H54 (cell line): ENCODE measurements around the gene OTOGL.

Experiments
- DNase-seq: peaks from one replicate; pipeline ENCODE4 v3.0.0; 2011; ENCODE audit warnings: low spot score, mixed read lengths; ENCODE audit not compliant: insufficient read length
- FAIRE-seq: peaks from 3 replicates; lab custom pipeline; 2011; peaks lifted over from hg19 to GRCh38; lab: Jason Lieb, UNC
- POLR2A ChIP-seq: IDR thresholded peaks from 2 replicates; pipeline ENCODE4 v1.6.1; 2011; ENCODE audit warnings: low read depth, mild to moderate bottlenecking, low read length

Gene OTOGL

GRCh38 chr12:80154261-80154660 is 54.9 kb downstream of the OTOGL start:
- no peak for TF ChIP-seq POLR2A
- no peak for DNase-seq
- peak; percentile 15 for FAIRE-seq

- FAIRE-seq (no peak), DNase-seq (no peak)
- no peak for TF ChIP-seq POLR2A
Measured at GRCh38 chr12:80156306-80156705, 57.0 kb downstream of the OTOGL start.

GRCh38 chr12:80157645-80158044 is 58.3 kb downstream of the OTOGL start:
- FAIRE-seq = peak; percentile 75
- TF ChIP-seq POLR2A = no peak
- DNase-seq = no peak

GRCh38 chr12:80161612-80162011 is 62.3 kb downstream of the OTOGL start:
- TF ChIP-seq POLR2A = no peak
- FAIRE-seq = no peak
- DNase-seq = no peak

GRCh38 chr12:80162177-80162576 is 62.8 kb downstream of the OTOGL start:
- FAIRE-seq = no peak
- DNase-seq = no peak
- TF ChIP-seq POLR2A = no peak

GRCh38 chr12:80165746-80166145 is 66.4 kb downstream of the OTOGL start:
- TF ChIP-seq POLR2A = no peak
- DNase-seq = no peak
- FAIRE-seq = no peak

- no peak for TF ChIP-seq POLR2A
- no peak for FAIRE-seq
- DNase-seq = no peak
Measured at GRCh38 chr12:80166751-80167150, 67.4 kb downstream of the OTOGL start.

GRCh38 chr12:80168936-80169335 is 69.6 kb downstream of the OTOGL start:
- FAIRE-seq (no peak), DNase-seq (no peak)
- TF ChIP-seq POLR2A = no peak

GRCh38 chr12:80170915-80171314 is 71.6 kb downstream of the OTOGL start:
- TF ChIP-seq POLR2A = no peak
- FAIRE-seq (no peak), DNase-seq (no peak)

GRCh38 chr12:80173083-80173864 is 73.9 kb downstream of the OTOGL start:
- DNase-seq = no peak
- FAIRE-seq = no peak
- TF ChIP-seq POLR2A = no peak

GRCh38 chr12:80175307-80175930 is 76.1 kb downstream of the OTOGL start:
- no peak for TF ChIP-seq POLR2A
- FAIRE-seq (no peak), DNase-seq (no peak)

- DNase-seq (no peak), FAIRE-seq (no peak)
- no peak for TF ChIP-seq POLR2A
Measured at GRCh38 chr12:80176706-80177105, 77.4 kb downstream of the OTOGL start.

- no peak for TF ChIP-seq POLR2A
- no peak for DNase-seq
- FAIRE-seq = no peak
Measured at GRCh38 chr12:80178846-80179245, 79.5 kb downstream of the OTOGL start.

GRCh38 chr12:80183939-80184338 is 84.6 kb downstream of the OTOGL start:
- DNase-seq = no peak
- no peak for FAIRE-seq
- no peak for TF ChIP-seq POLR2A

GRCh38 chr12:80184926-80185325 is 85.6 kb downstream of the OTOGL start:
- no peak for TF ChIP-seq POLR2A
- DNase-seq = no peak
- no peak for FAIRE-seq
